ENCODE measurements around the gene TNFRSF14. TPM values are rescaled to one million over a fixed set of nuclear protein-coding genes. Genes with fewer than 3 reads are reported as not detected.

Gene TNFRSF14
- total RNA-seq, 1 experiment from 2014 or later = 25.5 TPM

DNA sequence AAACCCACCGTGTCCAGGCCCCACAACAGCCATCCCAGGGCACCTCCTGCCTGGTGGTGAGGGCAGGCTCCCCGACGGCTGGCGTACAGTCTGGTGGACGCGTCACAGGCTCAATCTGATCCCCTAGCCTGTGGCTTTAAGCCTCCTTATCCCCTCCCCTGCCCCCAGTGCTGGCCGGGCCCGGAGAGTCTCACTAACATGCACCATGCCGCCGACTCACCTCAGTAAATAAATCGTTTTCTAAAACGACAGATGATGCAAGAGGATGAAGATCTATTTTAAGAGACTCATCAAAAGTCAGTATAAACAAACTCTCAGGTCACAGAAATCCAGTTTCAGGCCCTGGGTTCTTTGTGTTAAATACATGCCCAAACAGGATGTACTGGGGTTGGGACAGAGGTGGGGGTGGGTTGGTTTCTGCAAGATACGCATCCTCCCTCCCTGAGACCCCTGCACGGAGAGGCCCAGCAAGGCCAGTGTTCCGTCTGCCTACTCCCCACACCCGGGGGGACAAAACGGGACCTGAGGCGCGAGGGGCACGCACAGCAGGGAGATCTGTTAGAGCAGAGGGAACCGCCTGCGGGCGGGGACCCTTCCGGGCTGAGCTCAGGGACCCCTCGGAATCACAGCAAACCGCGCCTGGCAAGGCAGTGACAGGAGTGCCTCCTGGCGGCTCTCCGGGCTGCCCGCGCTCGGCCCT is 32.8 kb upstream of the TNFRSF14 start:
- peak overlapping the region; percentile 35 for H3K27ac ChIP-seq (ENCODE audit: low read length)
- peak; percentile 54 for DNase-seq
- POLR2A ChIA-PET (ENCODE audit: unreplicated experiment) = no interaction called here
- peak overlapping the region; percentile 94 for H3K4me2 ChIP-seq (ENCODE audit: low read length)
- H3K9ac ChIP-seq (ENCODE audit: low read length) = no peak overlapping the region
- peak overlapping the region; percentile 93; the same call in 1 of the 2 replicates for H3K4me3 ChIP-seq (ENCODE audit: low read length)
- peaks cover 43% of the 10 kb centered on the region for H4K20me1 ChIP-seq (ENCODE audit: low read length)
- H3K9me3 ChIP-seq (ENCODE audit: low read length) = no peaks in the 10 kb centered on the region
- CTCF ChIA-PET = no interaction called here
- no peaks in the 10 kb centered on the region for H3F3A ChIP-seq (ENCODE audit: low read length, unreplicated experiment)
- peaks cover 53% of the 10 kb centered on the region for H3K79me2 ChIP-seq (ENCODE audit: low read length)
- BruUV-seq (replicated peaks) = TSS peak; percentile 48
- H3K4me1 ChIP-seq (ENCODE audit: insufficient read depth, low read length) = peaks cover 34% of the 10 kb centered on the region
- H3K9me2 ChIP-seq (replicated peaks; ENCODE audit: low read length) = no peaks in the 10 kb centered on the region
- no peak for ATAC-seq
- no peak overlapping the region for H2AFZ ChIP-seq (ENCODE audit: low read length)
- intact Hi-C loops (cut with micrococcal nuclease) = no loop called here
- TF ChIP-seq, protein P1, sequence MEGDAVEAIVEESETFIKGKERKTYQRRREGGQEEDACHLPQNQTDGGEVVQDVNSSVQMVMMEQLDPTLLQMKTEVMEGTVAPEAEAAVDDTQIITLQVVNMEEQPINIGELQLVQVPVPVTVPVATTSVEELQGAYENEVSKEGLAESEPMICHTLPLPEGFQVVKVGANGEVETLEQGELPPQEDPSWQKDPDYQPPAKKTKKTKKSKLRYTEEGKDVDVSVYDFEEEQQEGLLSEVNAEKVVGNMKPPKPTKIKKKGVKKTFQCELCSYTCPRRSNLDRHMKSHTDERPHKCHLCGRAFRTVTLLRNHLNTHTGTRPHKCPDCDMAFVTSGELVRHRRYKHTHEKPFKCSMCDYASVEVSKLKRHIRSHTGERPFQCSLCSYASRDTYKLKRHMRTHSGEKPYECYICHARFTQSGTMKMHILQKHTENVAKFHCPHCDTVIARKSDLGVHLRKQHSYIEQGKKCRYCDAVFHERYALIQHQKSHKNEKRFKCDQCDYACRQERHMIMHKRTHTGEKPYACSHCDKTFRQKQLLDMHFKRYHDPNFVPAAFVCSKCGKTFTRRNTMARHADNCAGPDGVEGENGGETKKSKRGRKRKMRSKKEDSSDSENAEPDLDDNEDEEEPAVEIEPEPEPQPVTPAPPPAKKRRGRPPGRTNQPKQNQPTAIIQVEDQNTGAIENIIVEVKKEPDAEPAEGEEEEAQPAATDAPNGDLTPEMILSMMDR (conservative IDR thresholded peaks at IDR 0.05; ENCODE audit: low read depth, low read length) = no peak
- TF ChIP-seq EZH2 (IDR thresholded peaks at IDR 0.05; ENCODE audit: low read length, unreplicated experiment) (no peak), EZH2phosphoT487 (IDR thresholded peaks at IDR 0.05; ENCODE audit: borderline replicate concordance, low read length) (no peak)
- peaks cover 28% of the 10 kb centered on the region for H3K36me3 ChIP-seq (ENCODE audit: low read depth, low read length)
- H3K27me3 ChIP-seq (ENCODE audit: low read length) = no peaks in the 10 kb centered on the region

DNA sequence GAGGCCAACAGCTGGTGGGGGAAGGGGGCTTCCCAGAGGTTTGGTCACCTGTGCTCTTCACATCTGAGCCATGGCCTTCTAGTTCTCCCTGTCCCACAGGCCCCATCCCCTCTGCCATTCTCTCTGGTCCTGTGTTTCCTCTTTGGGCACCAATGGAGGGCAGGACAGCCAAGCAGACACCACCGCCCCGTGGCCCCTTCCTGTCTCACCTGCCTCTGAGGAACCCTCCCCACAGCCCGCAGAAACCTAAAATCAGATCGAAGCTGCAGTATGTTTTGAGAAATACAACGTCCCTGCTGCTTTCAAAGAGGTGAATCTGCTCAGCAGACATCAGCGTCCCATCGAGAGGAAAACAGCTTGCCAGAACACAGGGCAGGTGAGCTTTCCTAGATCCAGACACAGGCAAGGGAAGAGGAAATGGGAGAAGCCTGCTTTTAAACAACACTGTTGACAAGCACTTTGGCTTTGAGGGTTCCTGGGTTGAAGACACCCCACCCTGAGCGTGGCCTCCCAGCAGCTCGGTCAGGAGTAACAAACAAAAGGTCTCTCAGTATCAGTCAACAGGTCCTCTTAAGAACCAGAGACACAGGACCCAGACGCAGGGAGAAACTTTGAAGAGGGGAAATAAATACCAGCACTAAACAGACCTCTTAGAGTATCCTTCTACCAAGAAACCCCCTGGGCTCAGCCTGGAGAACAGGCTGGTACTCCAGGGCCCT is 32.1 kb upstream of the TNFRSF14 start:
- peaks cover 43% of the 10 kb centered on the region for H4K20me1 ChIP-seq (ENCODE audit: low read length)
- peaks cover 53% of the 10 kb centered on the region for H3K79me2 ChIP-seq (ENCODE audit: low read length)
- H3K9ac ChIP-seq (ENCODE audit: low read length) = no peak overlapping the region

More for the DNA sequence above, 32.1 kb upstream of the TNFRSF14 start:
- H3F3A ChIP-seq (ENCODE audit: low read length, unreplicated experiment) = no peaks in the 10 kb centered on the region
- no peaks in the 10 kb centered on the region for H3K9me2 ChIP-seq (replicated peaks; ENCODE audit: low read length)
- POLR2A ChIA-PET (ENCODE audit: unreplicated experiment) = no interaction called here
- peaks cover 34% of the 10 kb centered on the region for H3K4me1 ChIP-seq (ENCODE audit: insufficient read depth, low read length)
- intact Hi-C loops (cut with micrococcal nuclease) = no loop called here
- CTCF ChIA-PET = interaction anchor here (2.4 kb wide), 1 partner anchor 23 kb away, joined by 15 read pairs; no protein-coding TSS in a partner anchor
- H3K27me3 ChIP-seq (ENCODE audit: low read length) = no peaks in the 10 kb centered on the region
- peak overlapping the region; percentile 94 for H3K4me2 ChIP-seq (ENCODE audit: low read length)
- peak overlapping the region; percentile 35 for H3K27ac ChIP-seq (ENCODE audit: low read length)
- H2AFZ ChIP-seq (ENCODE audit: low read length) = no peak overlapping the region
- H3K4me3 ChIP-seq (ENCODE audit: low read length) = peak overlapping the region; percentile 93
- BruUV-seq (replicated peaks) = no TSS peak
- TF ChIP-seq, protein P1 (conservative IDR thresholded peaks at IDR 0.05; ENCODE audit: low read depth, low read length) = no peak
- TF ChIP-seq EZH2 (IDR thresholded peaks at IDR 0.05; ENCODE audit: low read length, unreplicated experiment) = no peak
- no peak for TF ChIP-seq EZH2phosphoT487 (IDR thresholded peaks at IDR 0.05; ENCODE audit: borderline replicate concordance, low read length)
- no peak for DNase-seq
- no peak for ATAC-seq
- H3K36me3 ChIP-seq (ENCODE audit: low read depth, low read length) = peaks cover 21% of the 10 kb centered on the region
- H3K9me3 ChIP-seq (ENCODE audit: low read length) = no peaks in the 10 kb centered on the region

Data from PC-3 (cell line).